Neural cell (in vitro differentiated cells): ENCODE measurements around the gene NOC3L.

Experiments used
- EP300 ChIP-seq: fragments of 450-650 bp; conservative IDR thresholded peaks from 2 replicates; pipeline ENCODE4 v1.6.1; 2014; ENCODE audit warnings: antibody characterized with exemption, mild to moderate bottlenecking, moderate library complexity; ENCODE audit not compliant: poor library complexity, severe bottlenecking
- EZH2 ChIP-seq: fragments of 200-600, 300-800 bp; shearing (Covaris generic), sonication (generic); IDR thresholded peaks from 2 replicates; pipeline ENCODE4 v1.6.1; 2014; ENCODE audit warnings: antibody characterized with exemption, low read length, borderline replicate concordance, mild to moderate bottlenecking; ENCODE audit not compliant: insufficient read depth, poor library complexity, severe bottlenecking
- MXI1 ChIP-seq: fragments of 450-650 bp; conservative IDR thresholded peaks from 2 replicates; pipeline ENCODE4 v1.6.1; 2014; ENCODE audit warnings: antibody characterized with exemption, mild to moderate bottlenecking; ENCODE audit not compliant: poor library complexity, severe bottlenecking
- POLR2AphosphoS5 ChIP-seq: IDR thresholded peaks from 2 replicates; pipeline ENCODE4 v1.6.1; 2012
- REST ChIP-seq: IDR thresholded peaks from 2 replicates; pipeline ENCODE4 v1.6.1; 2012; ENCODE audit warnings: borderline replicate concordance
- TAF1 ChIP-seq: IDR thresholded peaks from 2 replicates; pipeline ENCODE4 v1.6.1; 2012; ENCODE audit warnings: low read depth
- TF ChIP-seq, protein P1 (sequence below): fragments of 450-650 bp; IDR thresholded peaks from 2 replicates; pipeline ENCODE4 v1.5.1; 2014; ENCODE audit warnings: antibody characterized with exemption, mild to moderate bottlenecking, moderate library complexity; ENCODE audit not compliant: poor library complexity, severe bottlenecking

- TF ChIP-seq EZH2 (no peak), REST (no peak), POLR2AphosphoS5 (no peak), EP300 (no peak), MXI1 (no peak), TAF1 (no peak)
- TF ChIP-seq, protein P1, sequence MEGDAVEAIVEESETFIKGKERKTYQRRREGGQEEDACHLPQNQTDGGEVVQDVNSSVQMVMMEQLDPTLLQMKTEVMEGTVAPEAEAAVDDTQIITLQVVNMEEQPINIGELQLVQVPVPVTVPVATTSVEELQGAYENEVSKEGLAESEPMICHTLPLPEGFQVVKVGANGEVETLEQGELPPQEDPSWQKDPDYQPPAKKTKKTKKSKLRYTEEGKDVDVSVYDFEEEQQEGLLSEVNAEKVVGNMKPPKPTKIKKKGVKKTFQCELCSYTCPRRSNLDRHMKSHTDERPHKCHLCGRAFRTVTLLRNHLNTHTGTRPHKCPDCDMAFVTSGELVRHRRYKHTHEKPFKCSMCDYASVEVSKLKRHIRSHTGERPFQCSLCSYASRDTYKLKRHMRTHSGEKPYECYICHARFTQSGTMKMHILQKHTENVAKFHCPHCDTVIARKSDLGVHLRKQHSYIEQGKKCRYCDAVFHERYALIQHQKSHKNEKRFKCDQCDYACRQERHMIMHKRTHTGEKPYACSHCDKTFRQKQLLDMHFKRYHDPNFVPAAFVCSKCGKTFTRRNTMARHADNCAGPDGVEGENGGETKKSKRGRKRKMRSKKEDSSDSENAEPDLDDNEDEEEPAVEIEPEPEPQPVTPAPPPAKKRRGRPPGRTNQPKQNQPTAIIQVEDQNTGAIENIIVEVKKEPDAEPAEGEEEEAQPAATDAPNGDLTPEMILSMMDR = no peak
Measured at GRCh38 chr10:94288361-94289101, 74.2 kb downstream of the NOC3L start.
